Heart right ventricle (tissue), 16 donors: ENCODE results near the gene BORCS6. TPM values are rescaled to one million over a fixed set of nuclear protein-coding genes. Genes with fewer than 3 reads are reported as not detected.
A peak's percentile ranks its signal among the peaks of the same experiment; 100 is the strongest.

ENCODE experiments used
- ATAC-seq, 8 donors: fragments of 200-7000 bp; cut with Tn5 transposase; one replicate each; pipeline ENCODE4 v1.9.1; 2020; ENCODE audit warnings: mild to moderate bottlenecking in 8 of 8, moderate library complexity in 8 of 8, moderate number of reproducible peaks in 1 of 8
- DNase-seq, 2 donors: peaks; one replicate each; pipeline ENCODE4 v3.0.0-alpha.2; 2020
- H3K27ac ChIP-seq, 10 donors: fragments of 200-600 bp; sonication (generic) in 2 of 10; one replicate each; pipeline versions ENCODE4 v1.5.0 to v1.8.0; 2020 to 2022; ENCODE audit warnings: mild to moderate bottlenecking in 3 of 10
- H3K27me3 ChIP-seq, 7 donors: fragments of 200-600 bp; one replicate each; pipeline ENCODE4 v1.8.0; 2021 to 2022; ENCODE audit warnings: mild to moderate bottlenecking in 2 of 7
- H3K36me3 ChIP-seq, 9 donors: fragments of 200-600 bp; sonication (generic) in 1 of 9; one replicate each; pipeline versions ENCODE4 v1.5.0 to v1.8.0; 2020 to 2022; ENCODE audit warnings: mild to moderate bottlenecking in 2 of 9
- H3K4me1 ChIP-seq, 9 donors: fragments of 200-600 bp; sonication (generic) in 1 of 9; one replicate each; pipeline versions ENCODE4 v1.5.0 to v1.8.0; 2020 to 2022; ENCODE audit warnings: mild to moderate bottlenecking in 4 of 9
- H3K4me3 ChIP-seq, 10 donors: fragments of 200-600 bp; sonication (generic) in 2 of 10; one replicate each; pipeline versions ENCODE4 v1.5.0 to v1.8.0; 2020 to 2022; ENCODE audit warnings: mild to moderate bottlenecking in 7 of 10, moderate library complexity in 2 of 10
- H3K9me3 ChIP-seq, 11 donors: fragments of 200-600 bp in 10 of 11; sonication (generic) in 2 of 11; one replicate each; pipeline versions ENCODE4 v1.5.0 to v1.8.0; 2013 to 2022; ENCODE audit warnings: mild to moderate bottlenecking in 2 of 11, control low read depth in 1 of 11, moderate library complexity in 1 of 11
- CTCF ChIP-seq, 9 donors: fragments of 200-600 bp; sonication (generic) in 2 of 9; IDR thresholded peaks; one replicate each; pipeline versions ENCODE4 v1.5.0 to v1.8.0; 2021 to 2022; ENCODE audit warnings: antibody characterized with exemption in 9 of 9, mild to moderate bottlenecking in 5 of 9, moderate library complexity in 1 of 9
- WGBS, 2 donors: extraction: QIAGEN DNeasy Blood & Tissue Kit; methylation state at CpG; one replicate each; pipeline ENCODE4 v1.1.7; 2013; ENCODE audit warnings: inconsistent platforms in 1 of 2; 5-methylcytosine and 5-hydroxymethylcytosine counted together
- intact Hi-C, 10 donors: fragments of 100-400 bp; cut with DNase I; formaldehyde crosslinking; loops; one replicate each; pipeline versions ENCODE4 v1.11.1 to v1.14.2; 2022
- polyA plus RNA-seq, 2 donors: library from polyadenylated mRNA; stranded (reverse); fragments of 200-250 nt; gene quantifications; one replicate each; pipeline ENCODE4 v1.2.3, GENCODE V29; 2013
- total RNA-seq, 10 donors: library from RNA; stranded (reverse); fragmentation: NEBNext Ultra II Directional in 3 of 10; extraction: Animal tissue kit (Norgen Biotek cat#: 25700) in 3 of 10; gene quantifications; one replicate each; pipeline versions ENCODE4 v1.2.1 to v1.2.4, GENCODE V29; 2021 to 2023
- donor health status: Arrhythmogenic right ventricular cardiomyopathy.
- donor health status: ischemic (EF 13 %, LVEDD 7.1; RV severe dilation, severe dysfunction).
- donor health status: healthy with polysubstance abuse.
- donor health status: DM: no; HTN: yes; CAD: no.
- donor health status: DM: no; HTN: no; CAD: no.
- donor health status: ischemic (EF 25% LVEDD 6.9; RV normal size, moderate dysfunction).
- donor health status: ischemic (EF 25% LVEDD 5.7; RV mildly dilated, moderate dysfunction).
- donor health status: healthy.
- donor health status: DM: yes; HTN: yes; CAD: no.
- donor health status: Ischemic cardiomyopathy.
- donor health status: ischemic (EF 35%, LVEDD 5.7; RV mildly dilated, moderate dysfunction).
- donor health status: nonischemic (EF 11% LVEDD 7.7; RV severe dilation, severe dysfunction).
- donor health status: DM: yes; HTN: yes; CAD: no.
- donor health status: PGD.
- donor health status: ischemic (EF 29% LVEDD 5.4; RV normal size, mild dysfunction).
- donor health status: nonischemic (EF 23%, LVEDD 6.1; RV moderate dilation, normal function).

BORCS6 gene
- total and polyA plus RNA-seq, 12 donors = 4.2 to 13.8 (median 7.7) TPM

DNA sequence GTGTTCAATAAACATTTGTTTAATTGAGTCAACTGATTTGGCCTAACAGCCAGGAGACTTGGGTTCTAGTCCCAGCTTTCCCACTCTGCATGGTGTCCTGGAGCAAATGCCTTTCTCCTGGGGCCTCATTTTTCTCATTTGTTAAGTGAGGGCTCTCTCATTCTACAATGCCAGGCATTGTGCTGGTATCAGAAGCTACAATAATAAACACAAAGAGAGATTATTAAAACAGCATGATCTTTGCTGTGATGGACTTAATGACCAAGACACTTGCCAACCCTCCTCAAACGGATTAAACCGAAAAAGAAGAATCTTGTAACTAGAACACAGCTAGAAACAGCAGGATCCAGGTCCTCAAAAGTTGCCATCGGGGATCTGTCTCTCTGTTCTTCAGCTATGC lies 22.5 kb downstream of the BORCS6 start:
- Histone ChIP-seq H3K27me3 (no peaks in the 10 kb centered on the region), H3K27ac (no peak overlapping the region), H3K36me3 (no peaks in the 10 kb centered on the region), H3K9me3 (no peaks in the 10 kb centered on the region), H3K4me1 (peaks cover 15 to 26% (median 23%) of the 10 kb centered on the region in 9 donors), H3K4me3 (no peak overlapping the region)
- DNase-seq (no peak), ATAC-seq (no peak)
- intact Hi-C loops = no loop called here
- TF ChIP-seq CTCF (IDR thresholded peaks at IDR 0.05) = no peak
- 83 to 90% methylated on average over 3 of the region's 3 CpGs for WGBS, 2 donors

DNA sequence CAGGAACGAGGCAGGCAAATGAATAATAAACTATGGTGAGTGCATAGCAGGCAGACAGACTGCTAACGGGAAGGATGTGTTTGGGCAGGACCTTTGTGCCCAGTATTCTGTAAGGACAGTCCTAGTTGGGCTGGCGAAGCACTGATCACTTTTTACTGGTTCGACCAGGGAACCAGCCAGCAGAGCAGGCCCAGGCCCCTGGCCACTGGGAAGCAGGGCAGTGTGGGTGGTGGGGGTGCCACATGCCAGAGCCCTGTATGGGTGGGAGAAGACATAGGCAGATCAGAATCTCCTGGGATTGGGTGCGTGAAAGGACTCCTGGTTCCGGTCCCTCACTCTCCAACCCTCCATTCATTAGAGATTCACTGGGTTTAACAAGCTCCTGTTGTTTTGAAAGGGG lies 23.2 kb downstream of the BORCS6 start:
- H3K9me3 ChIP-seq = no peaks in the 10 kb centered on the region
- H3K4me3 ChIP-seq = no peak overlapping the region
- intact Hi-C loops = no loop called here
- no peak for TF ChIP-seq CTCF (IDR thresholded peaks at IDR 0.05)
- H3K27me3 ChIP-seq = no peaks in the 10 kb centered on the region
- 95 to 96% methylated on average over 6 of the region's 6 CpGs for WGBS, 2 donors
- H3K36me3 ChIP-seq = peaks cover 0 to 3% (median 0%) of the 10 kb centered on the region in 9 donors
- no peak for DNase-seq
- no peak for ATAC-seq
- H3K4me1 ChIP-seq = peaks cover 17 to 29% (median 25%) of the 10 kb centered on the region in 9 donors
- H3K27ac ChIP-seq = no peak overlapping the region

DNA sequence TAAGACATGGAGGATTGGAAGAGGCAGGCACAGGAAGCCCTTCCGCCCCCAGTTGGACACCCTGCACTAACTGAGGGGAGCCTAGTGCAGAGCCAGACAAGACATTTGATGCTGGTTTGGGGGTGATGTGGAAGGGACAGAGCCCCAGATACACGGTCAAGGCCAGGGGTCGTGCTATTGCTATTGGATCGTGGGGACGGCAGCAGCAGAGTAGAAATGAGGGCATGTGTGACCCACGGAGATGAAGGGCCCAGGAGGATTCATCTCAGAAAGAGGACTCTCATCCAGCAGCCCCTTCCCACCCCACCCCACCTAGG lies 25.2 kb downstream of the BORCS6 start:
- intact Hi-C loops = loop anchor here in 4 of 10 donors (1.0 to 5.0 kb wide), 3 partner anchors 9 to 42 kb away; partner anchors contain the start of gene HES7 (in 2 of the 4)
- Histone ChIP-seq H3K27ac (peak overlapping the region; percentile 97 to 100 (median 100)), H3K4me1 (peaks cover 22 to 48% (median 38%) of the 10 kb centered on the region in 9 donors), H3K9me3 (no peaks in the 10 kb centered on the region), H3K4me3 (peak overlapping the region in 4 of 10 donors; percentile 4 to 99 (median 14)), H3K27me3 (no peaks in the 10 kb centered on the region), H3K36me3 (peaks cover 0 to 20% (median 12%) of the 10 kb centered on the region in 9 donors)
- no peak for DNase-seq
- no peak for TF ChIP-seq CTCF (IDR thresholded peaks at IDR 0.05)
- ATAC-seq = no peak
- 63% methylated on average over 6 of the region's 6 CpGs for WGBS, 2 donors

- peaks cover 22 to 53% (median 43%) of the 10 kb centered on the region in 9 donors for H3K4me1 ChIP-seq
- H3K27ac ChIP-seq = peak overlapping the region; percentile 97 to 100 (median 100)
- 17 to 21% methylated on average over 13 of the region's 13 CpGs for WGBS, 2 donors
- peak overlapping the region in 7 of 10 donors; percentile 4 to 99 (median 20) for H3K4me3 ChIP-seq
- no peak for TF ChIP-seq CTCF (IDR thresholded peaks at IDR 0.05)
- ATAC-seq (peak; percentile 68 to 90 (median 84)), DNase-seq (peak; percentile 82 to 90)
- H3K36me3 ChIP-seq = peaks cover 0 to 26% (median 17%) of the 10 kb centered on the region in 9 donors
- no peaks in the 10 kb centered on the region for H3K9me3 ChIP-seq
- intact Hi-C loops = loop anchor here in 4 of 10 donors (1.0 to 5.0 kb wide), 3 partner anchors 9 to 42 kb away; partner anchors contain the start of gene HES7 (in 2 of the 4)
- no peaks in the 10 kb centered on the region for H3K27me3 ChIP-seq
These were observed 25.8 kb downstream of the BORCS6 start for GRCh38 chr17:8163978-8164814.
